ENCODE measurements around the gene PF4V1. TPM values are rescaled to one million over a fixed set of nuclear protein-coding genes. Genes with fewer than 3 reads are reported as not detected.

PF4V1 gene
- total and polyA plus RNA-seq, 2 experiments from 2014 or later: not detected

DNA sequence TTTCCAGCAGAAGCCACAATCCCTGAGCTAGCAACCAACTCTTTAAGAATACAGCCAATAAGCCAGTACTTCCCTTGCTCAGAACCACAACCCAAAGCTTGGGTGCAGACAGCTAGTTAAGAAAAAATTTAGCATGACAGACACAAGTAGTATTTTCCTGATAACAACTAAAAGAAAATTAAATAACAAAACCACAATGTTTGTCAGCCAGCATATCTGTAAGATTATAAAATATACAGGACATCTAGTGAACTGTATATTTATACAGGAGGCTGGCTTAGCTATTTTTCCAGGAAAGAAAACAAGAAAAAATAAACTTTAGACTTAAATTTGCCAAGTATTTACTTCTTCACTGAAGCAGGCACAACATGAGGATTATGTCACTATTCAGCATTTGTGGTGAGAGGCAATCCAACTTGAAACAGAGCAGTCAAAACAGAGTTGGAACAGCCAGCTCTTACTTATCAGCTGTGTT is 6.6 kb downstream of the PF4V1 start:
- Histone ChIP-seq H3K27ac (no peak overlapping the region), H3K36me3 (no peaks in the 10 kb centered on the region), H3K4me3 (no peak overlapping the region), H3K27me3 (no peaks in the 10 kb centered on the region), H3K4me1 (ENCODE audit: low read depth) (no peaks in the 10 kb centered on the region), H3K9me3 (ENCODE audit: low read depth) (no peaks in the 10 kb centered on the region)
- DNase-seq (ENCODE audit: low read depth in 1 of 2, low spot score in 1 of 2): peak in 1 of 2 donors; percentile 79
- TF ChIP-seq, protein P1, sequence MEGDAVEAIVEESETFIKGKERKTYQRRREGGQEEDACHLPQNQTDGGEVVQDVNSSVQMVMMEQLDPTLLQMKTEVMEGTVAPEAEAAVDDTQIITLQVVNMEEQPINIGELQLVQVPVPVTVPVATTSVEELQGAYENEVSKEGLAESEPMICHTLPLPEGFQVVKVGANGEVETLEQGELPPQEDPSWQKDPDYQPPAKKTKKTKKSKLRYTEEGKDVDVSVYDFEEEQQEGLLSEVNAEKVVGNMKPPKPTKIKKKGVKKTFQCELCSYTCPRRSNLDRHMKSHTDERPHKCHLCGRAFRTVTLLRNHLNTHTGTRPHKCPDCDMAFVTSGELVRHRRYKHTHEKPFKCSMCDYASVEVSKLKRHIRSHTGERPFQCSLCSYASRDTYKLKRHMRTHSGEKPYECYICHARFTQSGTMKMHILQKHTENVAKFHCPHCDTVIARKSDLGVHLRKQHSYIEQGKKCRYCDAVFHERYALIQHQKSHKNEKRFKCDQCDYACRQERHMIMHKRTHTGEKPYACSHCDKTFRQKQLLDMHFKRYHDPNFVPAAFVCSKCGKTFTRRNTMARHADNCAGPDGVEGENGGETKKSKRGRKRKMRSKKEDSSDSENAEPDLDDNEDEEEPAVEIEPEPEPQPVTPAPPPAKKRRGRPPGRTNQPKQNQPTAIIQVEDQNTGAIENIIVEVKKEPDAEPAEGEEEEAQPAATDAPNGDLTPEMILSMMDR (IDR thresholded peaks at IDR 0.05; ENCODE audit: low read depth, low read length): no peak

DNA sequence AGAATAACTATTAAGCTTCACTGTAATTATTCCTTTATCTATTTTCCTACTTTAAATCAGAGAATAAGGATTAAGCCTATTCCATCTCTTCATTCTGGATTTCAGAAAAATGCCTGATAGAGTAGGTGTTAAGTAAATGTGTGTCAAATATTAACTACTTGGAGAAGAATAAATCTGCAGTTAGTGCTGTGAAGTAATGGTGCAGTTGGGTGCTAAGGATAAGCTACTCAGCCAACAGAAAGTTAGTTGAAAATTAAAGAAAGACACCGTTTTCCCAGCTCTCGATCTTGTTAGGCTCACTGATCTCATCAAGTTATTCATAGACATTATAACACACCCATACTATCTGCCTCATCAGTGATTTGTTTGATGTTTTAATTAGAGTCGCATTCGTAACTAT is 7.1 kb downstream of the PF4V1 start:
- no peaks in the 10 kb centered on the region for H3K4me1 ChIP-seq (ENCODE audit: low read depth)
- peaks cover 3% of the 10 kb centered on the region for H3K27me3 ChIP-seq
- DNase-seq (ENCODE audit: low read depth in 1 of 2, low spot score in 1 of 2): no peak
- no peaks in the 10 kb centered on the region for H3K36me3 ChIP-seq
- no peak overlapping the region for H3K4me3 ChIP-seq
- no peak overlapping the region for H3K27ac ChIP-seq
- no peaks in the 10 kb centered on the region for H3K9me3 ChIP-seq (ENCODE audit: low read depth)
- TF ChIP-seq, protein P1 (IDR thresholded peaks at IDR 0.05; ENCODE audit: low read depth, low read length): no peak

DNA sequence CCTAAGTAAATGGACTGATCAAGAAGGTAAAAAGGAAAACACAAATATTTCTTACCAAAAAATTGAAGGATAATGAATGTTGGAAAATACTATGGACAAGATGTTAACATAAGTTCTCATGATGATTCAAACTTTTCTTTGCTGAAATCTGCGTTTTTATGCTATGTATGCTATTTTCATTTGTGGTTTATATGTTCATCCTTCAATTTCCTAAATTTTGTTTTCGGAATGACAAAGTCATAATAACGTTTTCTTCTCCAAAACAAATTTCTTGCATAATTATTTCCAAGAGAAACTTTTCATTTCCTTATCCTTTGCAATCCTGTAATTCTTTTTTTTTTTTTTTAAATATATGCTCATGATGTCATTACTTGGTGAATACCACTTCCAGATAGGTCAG is 7.8 kb downstream of the PF4V1 start:
- peaks cover 3% of the 10 kb centered on the region for H3K27me3 ChIP-seq
- TF ChIP-seq, protein P1 (IDR thresholded peaks at IDR 0.05; ENCODE audit: low read depth, low read length): no peak
- H3K4me3 ChIP-seq: no peak overlapping the region
- no peaks in the 10 kb centered on the region for H3K9me3 ChIP-seq (ENCODE audit: low read depth)
- DNase-seq (ENCODE audit: low read depth in 1 of 2, low spot score in 1 of 2): no peak
- H3K27ac ChIP-seq: no peak overlapping the region
- no peaks in the 10 kb centered on the region for H3K36me3 ChIP-seq
- no peaks in the 10 kb centered on the region for H3K4me1 ChIP-seq (ENCODE audit: low read depth)

DNA sequence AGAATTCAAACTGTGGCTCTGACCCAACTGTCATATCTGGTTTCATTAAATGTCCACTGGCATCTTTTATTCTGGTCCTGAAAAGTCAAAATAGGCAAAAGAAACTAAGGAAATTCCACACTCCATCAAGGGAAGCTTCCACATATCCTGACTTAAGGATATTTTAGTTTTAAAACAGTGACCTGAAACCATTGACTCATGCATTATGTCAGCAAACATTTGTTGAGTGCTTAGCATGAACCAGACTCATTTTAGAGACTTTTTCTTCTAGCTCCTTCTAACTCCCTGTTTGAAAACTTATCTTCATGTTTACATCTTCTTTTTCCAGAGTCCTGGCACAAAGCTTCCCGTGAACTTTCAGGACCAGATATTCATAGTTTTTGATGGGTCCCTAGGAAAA is 9.2 kb downstream of the PF4V1 start:
- Histone ChIP-seq H3K4me3 (no peak overlapping the region), H3K36me3 (no peaks in the 10 kb centered on the region), H3K9me3 (ENCODE audit: low read depth) (no peaks in the 10 kb centered on the region), H3K27me3 (peaks cover 6% of the 10 kb centered on the region), H3K27ac (no peak overlapping the region), H3K4me1 (ENCODE audit: low read depth) (no peaks in the 10 kb centered on the region)
- TF ChIP-seq, protein P1 (IDR thresholded peaks at IDR 0.05; ENCODE audit: low read depth, low read length): no peak
- DNase-seq (ENCODE audit: low read depth in 1 of 2, low spot score in 1 of 2): no peak

DNA sequence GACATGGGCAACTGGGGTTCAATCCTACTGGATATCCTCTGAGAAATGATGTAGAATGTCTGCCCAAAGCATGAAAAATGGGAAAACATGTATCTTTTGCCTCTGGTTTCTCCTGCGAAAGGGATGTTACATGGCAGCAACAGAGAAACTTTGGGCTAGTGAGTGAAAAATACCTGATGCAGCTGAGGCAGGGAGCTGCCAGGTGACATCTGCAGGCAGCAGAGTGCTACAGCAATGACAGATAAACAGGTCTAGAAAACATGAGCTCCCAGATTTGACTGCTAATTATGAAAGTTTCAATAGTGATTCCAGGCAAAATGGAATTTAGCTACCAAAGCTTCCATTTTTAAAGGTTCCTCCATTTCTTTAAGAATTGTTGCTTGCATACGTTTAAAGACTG is 11.3 kb downstream of the PF4V1 start:
- TF ChIP-seq, protein P1 (IDR thresholded peaks at IDR 0.05; ENCODE audit: low read depth, low read length): peak; percentile 31
- no peaks in the 10 kb centered on the region for H3K4me1 ChIP-seq (ENCODE audit: low read depth)
- no peaks in the 10 kb centered on the region for H3K36me3 ChIP-seq
- DNase-seq (ENCODE audit: low read depth in 1 of 2, low spot score in 1 of 2): peak; percentile 7 to 29
- no peak overlapping the region for H3K27ac ChIP-seq
- no peaks in the 10 kb centered on the region for H3K9me3 ChIP-seq (ENCODE audit: low read depth)
- H3K27me3 ChIP-seq: peaks cover 23% of the 10 kb centered on the region
- no peak overlapping the region for H3K4me3 ChIP-seq

DNA sequence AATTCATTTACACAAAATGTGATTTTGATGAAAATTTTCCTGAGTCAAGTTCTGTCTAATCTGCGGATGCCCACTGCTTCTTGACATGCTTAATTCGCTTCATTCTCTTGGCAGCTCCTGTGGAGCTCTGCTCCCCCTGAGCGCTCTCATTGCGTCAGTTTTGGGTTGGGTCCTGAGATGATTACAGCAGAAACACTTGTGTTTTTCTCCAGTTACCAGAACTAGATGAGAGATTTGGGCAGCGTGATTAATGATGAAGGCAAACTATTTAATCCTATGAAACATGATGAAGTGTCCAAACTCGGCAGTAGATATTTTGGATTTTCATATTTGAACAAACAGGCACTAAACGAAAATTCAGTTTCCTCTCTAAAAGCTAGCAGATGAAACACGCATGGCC is 11.9 kb downstream of the PF4V1 start:
- Histone ChIP-seq H3K4me1 (ENCODE audit: low read depth) (no peaks in the 10 kb centered on the region), H3K27ac (no peak overlapping the region), H3K4me3 (no peak overlapping the region), H3K36me3 (no peaks in the 10 kb centered on the region), H3K27me3 (peaks cover 29% of the 10 kb centered on the region), H3K9me3 (ENCODE audit: low read depth) (no peaks in the 10 kb centered on the region)
- TF ChIP-seq, protein P1 (IDR thresholded peaks at IDR 0.05; ENCODE audit: low read depth, low read length): no peak
- no peak for DNase-seq (ENCODE audit: low read depth in 1 of 2, low spot score in 1 of 2)

Measured in cardiac muscle cell (in vitro differentiated cells and primary cell).